Kidney (tissue), 14 donors: Measurements from ENCODE around the gene CTXND1. TPM values are rescaled to one million over a fixed set of nuclear protein-coding genes. Genes with fewer than 3 reads are reported as not detected.

Source experiments
- DNase-seq, 5 donors: peaks; one replicate each; pipeline ENCODE4 v3.0.0-alpha.2; 2013 to 2020
- FAIRE-seq: peaks from 2 replicates; lab custom pipeline; 2012; peaks lifted over from hg19 to GRCh38; lab: Jason Lieb, UNC
- H3K27ac ChIP-seq, 2 donors: one replicate each; pipeline ENCODE4 v1.7.0; 2013; ENCODE audit warnings: low read depth in 2 of 2, low read length in 2 of 2, inconsistent platforms in 1 of 2
- H3K27me3 ChIP-seq: one replicate; pipeline ENCODE4 v1.7.1; 2013; ENCODE audit warnings: low read length, inconsistent platforms; ENCODE audit not compliant: control insufficient read depth, insufficient read depth
- H3K36me3 ChIP-seq, 3 donors: one replicate each; pipeline versions ENCODE4 v1.7.0 to v1.7.1; 2013; ENCODE audit warnings: low read length in 3 of 3, control low read depth in 1 of 3, inconsistent platforms in 1 of 3; ENCODE audit not compliant: insufficient read depth in 3 of 3, control insufficient read depth in 2 of 3
- H3K4me1 ChIP-seq, 3 donors: one replicate each; pipeline versions ENCODE4 v1.7.0 to v1.7.1; 2013; ENCODE audit warnings: low read length in 3 of 3, inconsistent platforms in 1 of 3, low read depth in 1 of 3; ENCODE audit not compliant: control insufficient read depth in 2 of 3, insufficient read depth in 2 of 3
- H3K4me3 ChIP-seq, 3 donors: one replicate each; pipeline versions ENCODE4 v1.7.0 to v1.8.1; 2013; ENCODE audit warnings: low read length in 3 of 3, control low read depth in 1 of 3, inconsistent platforms in 1 of 3
- H3K9ac ChIP-seq, 3 donors: one replicate each; pipeline versions ENCODE4 v1.7.0 to v1.7.1; 2013; ENCODE audit warnings: low read length in 3 of 3, control low read depth in 1 of 3, inconsistent platforms in 1 of 3
- H3K9me3 ChIP-seq, 3 donors: one replicate each; pipeline versions ENCODE4 v1.7.0 to v1.7.1; 2013; ENCODE audit warnings: low read length in 3 of 3, control low read depth in 1 of 3, inconsistent platforms in 1 of 3; ENCODE audit not compliant: control insufficient read depth in 2 of 3, insufficient read depth in 1 of 3
- CTCF ChIP-seq: IDR thresholded peaks from 3 replicates; pipeline ENCODE4 v1.5.1; 2012; ENCODE audit warnings: mild to moderate bottlenecking, moderate library complexity, borderline replicate concordance; ENCODE audit not compliant: insufficient read depth; ENCODE audit errors: extremely low read depth
- intact Hi-C: fragments of 100-400 bp; cut with DNase I; formaldehyde crosslinking; loops from one replicate; pipeline ENCODE4 v1.11.1; 2022
- polyA plus RNA-seq: library from polyadenylated mRNA; stranded (reverse); fragments of 350-450 nt; fragmentation: Illumina TruSeq; extraction: RNeasy Lipid Tissue Mini Kit (QIAGEN cat#74804); gene quantifications from one replicate; pipeline ENCODE4 v1.2.3, GENCODE V29; 2014; ENCODE audit warnings: low read depth, low replicate concordance; ENCODE audit not compliant: insufficient read depth
- total RNA-seq: library from RNA; stranded (reverse); fragmentation: NEBNext Ultra II Directional; extraction: Animal tissue kit (Norgen Biotek cat#: 25700); gene quantifications from one replicate; pipeline ENCODE4 v1.2.1, GENCODE V29; 2021
- donor health status: control.
- donor health status: control.
- donor health status: control.
- donor health status: control.
- donor health status: control.
- donor health status: DM: yes; HTN: yes; CAD: no.
- donor health status: Normal renal cell carcinoma (clear cell type).

CTXND1 gene
- total and polyA plus RNA-seq, 2 donors from 2014 or later, result 2.2 to 2.8 TPM

- Histone ChIP-seq H3K4me3 (no peak overlapping the region), H3K27me3 (no peaks in the 10 kb centered on the region), H3K36me3 (peaks cover 0 to 22% (median 8%) of the 10 kb centered on the region in 3 donors), H3K4me1 (peaks cover 0 to 6% (median 0%) of the 10 kb centered on the region in 3 donors), H3K27ac (peak overlapping the region; percentile 18 to 49), H3K9ac (no peak overlapping the region), H3K9me3 (no peaks in the 10 kb centered on the region)
- TF ChIP-seq CTCF, result no peak
- DNase-seq (no peak), FAIRE-seq (no peak)
- intact Hi-C loops, result no loop called here
Observed at GRCh38 chr15:80174017-80174746, 77.8 kb downstream of the CTXND1 start.

- TF ChIP-seq CTCF, result peak; percentile 82
- Histone ChIP-seq H3K27me3 (no peaks in the 10 kb centered on the region), H3K4me3 (no peak overlapping the region), H3K9me3 (no peaks in the 10 kb centered on the region), H3K27ac (peak overlapping the region in 1 of 2 donors; percentile 29), H3K4me1 (peaks cover 0 to 6% (median 0%) of the 10 kb centered on the region in 3 donors), H3K36me3 (peaks cover 0 to 17% (median 5%) of the 10 kb centered on the region in 3 donors), H3K9ac (no peak overlapping the region)
- intact Hi-C loops, result no loop called here
- FAIRE-seq (no peak), DNase-seq (peak in 4 of 5 donors; percentile 70 to 82 (median 80))
Observed at GRCh38 chr15:80173022-80173759, 78.8 kb downstream of the CTXND1 start.

GRCh38 chr15:80172401-80172800 lies 79.6 kb downstream of the CTXND1 start:
- H3K36me3 ChIP-seq, result peaks cover 0 to 17% (median 5%) of the 10 kb centered on the region in 3 donors
- intact Hi-C loops, result no loop called here
- H3K4me1 ChIP-seq, result peaks cover 0 to 6% (median 0%) of the 10 kb centered on the region in 3 donors
- no peak for DNase-seq
- H3K9ac ChIP-seq, result no peak overlapping the region
- H3K9me3 ChIP-seq, result no peaks in the 10 kb centered on the region
- FAIRE-seq, result no peak
- no peak overlapping the region for H3K27ac ChIP-seq
- no peak overlapping the region for H3K4me3 ChIP-seq
- no peaks in the 10 kb centered on the region for H3K27me3 ChIP-seq
- TF ChIP-seq CTCF, result no peak
